GM18951 (cell line): Measurements from ENCODE around the gene CACNA2D1.

Experiments
- POLR2A ChIP-seq: IDR thresholded peaks from 4 replicates; pipeline ENCODE4 v1.6.1; 2011; ENCODE audit warnings: mild to moderate bottlenecking; ENCODE audit not compliant: insufficient read length, insufficient read depth; ENCODE audit errors: extremely low read depth
- in situ Hi-C: fragments of 300-500 bp; cut with MboI; formaldehyde crosslinking; loops from one replicate; pipeline ENCODE4 v1.12.0; 2022; ENCODE audit warnings: low sequenced_read_pairs, mixed read lengths, inconsistent platforms; ENCODE audit not compliant: unreplicated experiment

The CACNA2D1 gene

GRCh38 chr7:82443547-82444219 lies at the start of gene CACNA2D1:
TSS of gene CACNA2D1 (minus strand) at chr7:82443777.
- in situ Hi-C loops = no loop called here
- no peak for TF ChIP-seq POLR2A

- TF ChIP-seq POLR2A = no peak
Observed at GRCh38 chr7:82481499-82482097, 38.0 kb upstream of the CACNA2D1 start.

GRCh38 chr7:82477733-82478515 lies 34.3 kb upstream of the CACNA2D1 start:
- no peak for TF ChIP-seq POLR2A
- in situ Hi-C loops = no loop called here

More at GRCh38 chr7:82481499-82482097, 38.0 kb upstream of the CACNA2D1 start:
- in situ Hi-C loops = no loop called here

- in situ Hi-C loops = no loop called here
- no peak for TF ChIP-seq POLR2A
Observed at GRCh38 chr7:82472966-82473365, 29.4 kb upstream of the CACNA2D1 start.

- in situ Hi-C loops = no loop called here
Observed at GRCh38 chr7:82471351-82472020, 27.9 kb upstream of the CACNA2D1 start.

GRCh38 chr7:82469207-82469606 lies 25.6 kb upstream of the CACNA2D1 start:
- in situ Hi-C loops = no loop called here
- no peak for TF ChIP-seq POLR2A

More at GRCh38 chr7:82471351-82472020, 27.9 kb upstream of the CACNA2D1 start:
- no peak for TF ChIP-seq POLR2A

- in situ Hi-C loops = no loop called here
- TF ChIP-seq POLR2A = no peak
Observed at GRCh38 chr7:82468435-82468834, 24.9 kb upstream of the CACNA2D1 start.

GRCh38 chr7:82467020-82467419 lies 23.4 kb upstream of the CACNA2D1 start:
- in situ Hi-C loops = no loop called here
- TF ChIP-seq POLR2A = no peak

- TF ChIP-seq POLR2A = no peak
- in situ Hi-C loops = no loop called here
Observed at GRCh38 chr7:82464372-82464771, 20.8 kb upstream of the CACNA2D1 start.

- no peak for TF ChIP-seq POLR2A
- in situ Hi-C loops = no loop called here
Observed at GRCh38 chr7:82455295-82455694, 11.7 kb upstream of the CACNA2D1 start.

GRCh38 chr7:82450759-82451158 lies 7.2 kb upstream of the CACNA2D1 start:
- no peak for TF ChIP-seq POLR2A
- in situ Hi-C loops = no loop called here

GRCh38 chr7:82449910-82450309 lies 6.3 kb upstream of the CACNA2D1 start:
- TF ChIP-seq POLR2A = no peak
- in situ Hi-C loops = no loop called here

GRCh38 chr7:82446897-82447296 lies 3.3 kb upstream of the CACNA2D1 start:
- in situ Hi-C loops = no loop called here
- TF ChIP-seq POLR2A = no peak
